Measurements from ENCODE around the gene MRPL44.
"Not testable (repeated sequence)": the region's sequence is repeated elsewhere in the genome, so short reads cannot be mapped to it uniquely, and the experiment has no call there.

The MRPL44 gene

GRCh38 chr2:223996391-223996790, 39.1 kb downstream of the MRPL44 start:
- Histone ChIP-seq H4K20me1 (no peaks in the 10 kb centered on the region; a peak in 2 of 22 replicates), H3K4me3 (no peak overlapping the region), H3K9me3 (replicated peaks in 1 of 11) (peaks cover 0 to 8% (median 0%) of the 10 kb centered on the region in 11 experiments; a peak in 6 of 22 replicates), H3K27me3 (no peaks in the 10 kb centered on the region; a peak in 1 of 22 replicates), H3K36me3 (peaks cover 0 to 40% (median 14%) of the 10 kb centered on the region in 11 experiments; a peak in 17 of 22 replicates), H3K4me2 (no peak overlapping the region), H3K9ac (no peak overlapping the region), H3K4me1 (0 out of 20 replicates have a peak, but pooled peaks cover 0 to 6% (median 0%) of the 10 kb centered on the region in 10 experiments), H3K27ac (no peak overlapping the region; a peak in 1 of 22 replicates)
- no peak for TF ChIP-seq Cebpa-rat (IDR thresholded peaks at IDR 0.05)

GRCh38 chr2:223997938-223998337, 40.7 kb downstream of the MRPL44 start:
- TF ChIP-seq Cebpa-rat (IDR thresholded peaks at IDR 0.05): no peak
- H3K4me2 ChIP-seq: no peak overlapping the region
- H3K27ac ChIP-seq: no peak overlapping the region
- no peaks in the 10 kb centered on the region; a peak in 1 of 22 replicates for H3K27me3 ChIP-seq
- H3K4me1 ChIP-seq: 0 out of 20 replicates have a peak, but pooled peaks cover 0 to 6% (median 0%) of the 10 kb centered on the region in 10 experiments
- H4K20me1 ChIP-seq: no peaks in the 10 kb centered on the region; a peak in 2 of 22 replicates
- H3K9me3 ChIP-seq (replicated peaks in 1 of 11): peaks cover 0 to 11% (median 0%) of the 10 kb centered on the region in 11 experiments; a peak in 6 of 22 replicates
- no peak overlapping the region for H3K9ac ChIP-seq
- H3K36me3 ChIP-seq: peaks cover 0 to 40% (median 15%) of the 10 kb centered on the region in 11 experiments; a peak in 17 of 22 replicates
- H3K4me3 ChIP-seq: no peak overlapping the region

GRCh38 chr2:223998948-223999347, 41.7 kb downstream of the MRPL44 start:
- no peak overlapping the region for H3K4me3 ChIP-seq
- H3K4me1 ChIP-seq: peaks cover 0 to 6% (median 0%) of the 10 kb centered on the region in 10 experiments; a peak in 1 of 20 replicates
- no peak overlapping the region for H3K4me2 ChIP-seq
- peaks cover 0 to 40% (median 15%) of the 10 kb centered on the region in 11 experiments; a peak in 17 of 22 replicates for H3K36me3 ChIP-seq
- peaks cover 0 to 11% (median 0%) of the 10 kb centered on the region in 11 experiments; a peak in 6 of 22 replicates for H3K9me3 ChIP-seq (replicated peaks in 1 of 11)
- H3K9ac ChIP-seq: no peak overlapping the region
- no peak for TF ChIP-seq Cebpa-rat (IDR thresholded peaks at IDR 0.05)
- no peaks in the 10 kb centered on the region; a peak in 1 of 22 replicates for H3K27me3 ChIP-seq
- H3K27ac ChIP-seq: no peak overlapping the region
- H4K20me1 ChIP-seq: no peaks in the 10 kb centered on the region; a peak in 3 of 22 replicates

- peaks cover 0 to 40% (median 15%) of the 10 kb centered on the region in 11 experiments; a peak in 17 of 22 replicates for H3K36me3 ChIP-seq
- peaks cover 0 to 6% (median 0%) of the 10 kb centered on the region in 10 experiments; a peak in 1 of 20 replicates for H3K4me1 ChIP-seq
- peaks cover 0 to 11% (median 0%) of the 10 kb centered on the region in 11 experiments; a peak in 6 of 22 replicates for H3K9me3 ChIP-seq (replicated peaks in 1 of 11)
- TF ChIP-seq Cebpa-rat (IDR thresholded peaks at IDR 0.05): no peak
- no peaks in the 10 kb centered on the region; a peak in 3 of 22 replicates for H4K20me1 ChIP-seq
- H3K27ac ChIP-seq: no peak overlapping the region
- H3K27me3 ChIP-seq: no peaks in the 10 kb centered on the region; a peak in 1 of 22 replicates
- H3K9ac ChIP-seq: no peak overlapping the region
- no peak overlapping the region for H3K4me3 ChIP-seq
- no peak overlapping the region for H3K4me2 ChIP-seq
These were observed 42.6 kb downstream of the MRPL44 start for GRCh38 chr2:223999862-224000261.

GRCh38 chr2:224000662-224001061, 43.4 kb downstream of the MRPL44 start:
- not testable (repeated sequence) for H3K4me3 ChIP-seq, H3K27ac ChIP-seq, H4K20me1 ChIP-seq, H3K4me2 ChIP-seq, H3K4me1 ChIP-seq, H3K27me3 ChIP-seq, H3K9ac ChIP-seq
- peaks cover 0 to 11% (median 0%) of the 10 kb centered on the region in 11 experiments; a peak in 6 of 22 replicates for H3K9me3 ChIP-seq (replicated peaks in 1 of 11)
- H3K36me3 ChIP-seq: peaks cover 0 to 40% (median 15%) of the 10 kb centered on the region in 11 experiments; a peak in 17 of 22 replicates

GRCh38 chr2:224004105-224004695, 46.9 kb downstream of the MRPL44 start:
- Histone ChIP-seq H3K36me3 (peaks cover 0 to 25% (median 12%) of the 10 kb centered on the region in 11 experiments; a peak in 17 of 22 replicates), H3K27me3 (no peaks in the 10 kb centered on the region), H3K4me1 (peaks cover 0 to under 1% (median 0%) of the 10 kb centered on the region in 10 experiments; a peak in 2 of 20 replicates), H4K20me1 (peaks cover 0 to 6% (median 0%) of the 10 kb centered on the region in 11 experiments; a peak in 2 of 22 replicates), H3K4me2 (no peak overlapping the region), H3K9me3 (replicated peaks in 1 of 11) (peaks cover 0 to 11% (median 0%) of the 10 kb centered on the region in 11 experiments; a peak in 6 of 22 replicates), H3K27ac (no peak overlapping the region), H3K9ac (no peak overlapping the region), H3K4me3 (no peak overlapping the region)
- no peak for TF ChIP-seq Cebpa-rat (IDR thresholded peaks at IDR 0.05)

- Histone ChIP-seq H4K20me1 (peaks cover 0 to 7% (median 0%) of the 10 kb centered on the region in 11 experiments; a peak in 2 of 22 replicates), H3K4me3 (no peak overlapping the region), H3K9me3 (replicated peaks in 1 of 11) (peaks cover 0 to 4% (median 0%) of the 10 kb centered on the region in 11 experiments; a peak in 1 of 22 replicates), H3K4me2 (no peak overlapping the region), H3K9ac (no peak overlapping the region), H3K4me1 (peaks cover 0 to 15% (median 7%) of the 10 kb centered on the region in 10 experiments; a peak in 9 of 20 replicates), H3K27ac (peak overlapping the region in 1 of 11 experiments; percentile 41; a peak in 1 of 22 replicates), H3K36me3 (no peaks in the 10 kb centered on the region), H3K27me3 (no peaks in the 10 kb centered on the region)
- no peak for TF ChIP-seq Cebpa-rat (IDR thresholded peaks at IDR 0.05)
These were observed 51.5 kb downstream of the MRPL44 start for GRCh38 chr2:224008702-224009261.

GRCh38 chr2:224009605-224010315, 52.5 kb downstream of the MRPL44 start:
- peak overlapping the region in 6 of 11 experiments; percentile 1 to 35 (median 15); a peak in 6 of 22 replicates for H3K4me2 ChIP-seq
- TF ChIP-seq Cebpa-rat (IDR thresholded peaks at IDR 0.05): no peak
- peak overlapping the region in 3 of 11 experiments; percentile 4 to 47 (median 41); a peak in 3 of 22 replicates for H3K27ac ChIP-seq
- H3K4me1 ChIP-seq: peaks cover 0 to 15% (median 7%) of the 10 kb centered on the region in 10 experiments; a peak in 10 of 20 replicates
- H3K4me3 ChIP-seq: no peak overlapping the region
- H3K9me3 ChIP-seq (replicated peaks in 1 of 11): peaks cover 0 to 4% (median 0%) of the 10 kb centered on the region in 11 experiments; a peak in 1 of 22 replicates
- peaks cover 0 to 7% (median 0%) of the 10 kb centered on the region in 11 experiments; a peak in 1 of 22 replicates for H4K20me1 ChIP-seq
- no peak overlapping the region for H3K9ac ChIP-seq
- H3K36me3 ChIP-seq: no peaks in the 10 kb centered on the region
- no peaks in the 10 kb centered on the region for H3K27me3 ChIP-seq
